ENCODE measurements around the gene PDGFC.

GRCh38 chr4:156774422-156774821, 197.2 kb downstream of the PDGFC start:
- TF ChIP-seq CTCF (conservative IDR thresholded peaks at IDR 0.05) (no peak), EZH2 (IDR thresholded peaks at IDR 0.05; ENCODE audit: low read depth) (no peak)

Measured in PC-9 (cell line).